Muscle of arm (tissue), 12 donors: ENCODE results near the gene PALD1. TPM values are rescaled to one million over a fixed set of nuclear protein-coding genes. Genes with fewer than 3 reads are reported as not detected.

ENCODE experiments used
- DNase-seq: peaks from one replicate; pipeline ENCODE4 v3.0.0-alpha.2; 2013
- polyA plus RNA-seq, 12 donors: library from polyadenylated mRNA; unstranded; fragments of 120-200 nt; gene quantifications; one replicate each; pipeline ENCODE4 v1.2.1, GENCODE V29; 2013; ENCODE audit not compliant: insufficient read length in 12 of 12

Gene PALD1
- polyA plus RNA-seq, 12 donors: 10.7 to 17.9 (median 13.8) TPM; not detected in 1

- peak; percentile 49 for DNase-seq
Measured at GRCh38 chr10:70551466-70551865, 72.9 kb downstream of the PALD1 start.

GRCh38 chr10:70551971-70552422 lies 73.4 kb downstream of the PALD1 start:
- peak; percentile 67 for DNase-seq

GRCh38 chr10:70552586-70552985 lies 74.0 kb downstream of the PALD1 start:
- peak; percentile 48 for DNase-seq

- no peak for DNase-seq
Measured at GRCh38 chr10:70555371-70555770, 76.8 kb downstream of the PALD1 start.

GRCh38 chr10:70557086-70557845 lies 78.7 kb downstream of the PALD1 start:
- DNase-seq: no peak

GRCh38 chr10:70557876-70558275 lies 79.3 kb downstream of the PALD1 start:
- no peak for DNase-seq

GRCh38 chr10:70558295-70558694 lies 79.7 kb downstream of the PALD1 start:
- no peak for DNase-seq

GRCh38 chr10:70558871-70559810 lies 80.6 kb downstream of the PALD1 start:
- DNase-seq: peak; percentile 64

- DNase-seq: no peak
Measured at GRCh38 chr10:70559861-70560260, 81.3 kb downstream of the PALD1 start.

- no peak for DNase-seq
Measured at GRCh38 chr10:70560511-70560941, 82.0 kb downstream of the PALD1 start.

GRCh38 chr10:70561070-70561469 lies 82.5 kb downstream of the PALD1 start:
- no peak for DNase-seq

GRCh38 chr10:70561558-70561957 lies 83.0 kb downstream of the PALD1 start:
- DNase-seq: no peak

GRCh38 chr10:70562036-70562755 lies 83.6 kb downstream of the PALD1 start:
- no peak for DNase-seq

GRCh38 chr10:70563230-70563629 lies 84.7 kb downstream of the PALD1 start:
- DNase-seq: no peak

GRCh38 chr10:70564113-70564725 lies 85.7 kb downstream of the PALD1 start:
- no peak for DNase-seq

- DNase-seq: no peak
Measured at GRCh38 chr10:70564901-70565351, 86.4 kb downstream of the PALD1 start.

GRCh38 chr10:70565556-70566514 lies 87.3 kb downstream of the PALD1 start:
- no peak for DNase-seq

- DNase-seq: no peak
Measured at GRCh38 chr10:70566515-70567290, 88.1 kb downstream of the PALD1 start.

- no peak for DNase-seq
Measured at GRCh38 chr10:70567603-70568002, 89.0 kb downstream of the PALD1 start.
